NCI-H748 (cell line): ENCODE results near the gene THEM4.
A peak's percentile ranks its signal among the peaks of the same experiment; 100 is the strongest.

Experiments
- DNase-seq: peaks from one replicate; lab custom pipeline; 2025; ENCODE audit not compliant: unreplicated experiment; lab: John Stamatoyannopoulos, UW

THEM4 gene

DNA sequence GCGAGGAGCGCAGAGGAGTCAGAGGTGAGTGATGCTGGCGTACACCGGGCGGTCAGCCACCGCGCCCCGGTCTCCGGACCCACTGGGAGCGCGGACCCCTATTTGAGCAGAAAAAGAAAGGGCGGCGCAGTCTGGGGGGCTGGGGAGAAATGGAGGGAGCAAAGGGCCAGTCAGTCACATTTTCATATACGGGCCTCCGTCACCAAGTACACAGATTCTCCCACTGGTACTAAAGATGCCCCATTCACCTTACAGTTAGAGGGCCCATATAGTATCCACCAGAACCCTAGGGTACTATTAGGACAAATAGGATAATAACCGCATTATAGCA is 70.3 kb downstream of the THEM4 start:
- no peak for DNase-seq

DNA sequence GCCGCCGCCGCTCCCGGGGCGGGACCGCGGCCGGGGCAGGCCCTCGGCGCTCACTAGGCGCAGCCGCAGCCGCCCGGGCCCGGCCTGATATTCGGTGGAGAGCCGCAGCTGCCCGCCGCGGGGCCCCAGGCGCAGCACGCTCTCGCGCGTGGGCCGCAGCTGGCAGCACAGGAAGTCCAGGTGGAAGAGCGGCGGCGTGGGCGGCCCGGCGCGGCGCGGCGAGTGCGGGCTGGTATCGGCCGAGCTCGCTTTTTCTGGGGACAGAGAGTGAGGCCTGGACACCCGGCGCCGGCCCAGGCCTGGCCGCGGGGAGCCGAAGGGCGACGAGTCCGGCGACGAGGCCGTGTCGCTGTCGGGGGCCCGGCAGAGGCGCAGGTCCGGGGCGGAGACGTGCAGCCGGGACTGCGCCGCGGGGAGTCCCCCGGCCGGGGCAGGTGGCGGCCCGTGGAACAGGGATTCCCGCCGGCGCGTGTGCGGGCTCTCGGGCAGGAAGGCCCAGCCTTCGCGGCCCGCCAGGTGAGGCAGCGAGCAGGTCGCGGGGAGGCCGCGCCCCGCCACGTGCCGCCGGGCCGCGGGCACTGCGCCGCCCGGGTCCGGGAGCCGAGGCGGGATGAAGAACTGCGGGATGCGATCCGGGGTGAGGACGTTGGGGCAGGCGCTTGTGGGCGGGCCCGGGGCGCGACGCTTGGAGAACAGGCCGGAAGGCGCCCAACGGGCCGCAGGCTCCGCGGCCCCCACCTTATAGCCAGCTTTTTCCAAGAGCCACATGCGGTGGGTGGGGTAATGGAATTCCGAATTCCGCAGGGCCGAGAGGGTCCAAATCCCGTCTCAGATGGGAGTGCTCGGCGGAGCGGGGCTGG is 70.9 kb downstream of the THEM4 start:
- DNase-seq = no peak

DNA sequence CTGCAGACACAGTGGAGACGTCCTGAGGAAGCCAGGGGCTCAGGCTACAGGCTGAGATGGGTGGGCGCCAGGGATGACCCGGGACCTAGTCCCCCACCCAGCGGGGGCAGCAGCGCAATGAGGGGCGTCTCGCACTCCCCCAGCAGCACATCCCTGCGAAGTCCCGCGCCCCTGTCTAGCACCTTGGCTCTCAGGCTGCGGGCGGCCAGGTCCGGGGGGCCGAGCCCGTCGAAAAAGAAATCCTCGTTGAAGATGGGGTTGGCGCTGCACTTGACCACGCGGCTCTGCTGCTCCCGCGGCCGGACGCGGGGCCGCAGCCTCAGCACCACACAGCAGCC is 71.5 kb downstream of the THEM4 start:
- no peak for DNase-seq

DNA sequence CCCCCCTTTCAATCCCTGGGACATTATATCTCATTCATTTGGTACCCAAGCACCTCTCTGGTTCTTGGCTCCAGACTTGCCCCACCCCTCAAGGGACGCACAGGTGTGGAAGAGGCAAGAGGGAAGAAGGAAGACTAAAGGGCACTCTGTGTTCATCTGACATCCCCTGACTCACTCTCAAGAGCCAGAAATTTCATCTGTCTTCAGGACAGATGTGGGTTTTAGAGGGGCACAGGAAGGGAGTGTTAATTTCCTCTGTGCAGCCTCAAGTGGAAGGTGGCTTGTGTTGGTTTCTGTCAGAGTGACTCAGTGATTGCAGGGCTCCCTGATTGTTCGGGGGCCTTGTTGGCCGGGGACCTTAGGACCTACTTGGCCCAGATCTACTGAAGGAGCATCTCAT is 72.1 kb downstream of the THEM4 start:
- DNase-seq = no peak

DNA sequence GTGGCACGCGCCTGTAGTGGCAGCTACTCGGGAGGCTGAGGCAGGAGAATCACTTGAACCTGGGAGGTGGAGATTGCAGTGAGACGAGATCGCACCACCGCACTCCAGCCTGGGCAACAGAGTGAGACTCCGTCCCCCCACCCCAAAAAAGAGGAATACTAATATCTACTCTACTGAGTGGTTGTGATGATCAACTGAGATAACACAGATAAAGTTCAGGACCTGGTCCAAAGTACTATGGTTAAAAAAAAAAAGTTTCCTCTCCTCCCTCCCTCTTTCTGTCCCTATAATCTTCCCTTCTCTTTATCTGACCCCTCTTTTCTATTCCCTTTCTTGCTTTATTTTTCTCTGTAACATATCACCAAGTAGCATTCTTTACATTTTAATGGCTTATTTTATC is 73.7 kb downstream of the THEM4 start:
- no peak for DNase-seq

DNA sequence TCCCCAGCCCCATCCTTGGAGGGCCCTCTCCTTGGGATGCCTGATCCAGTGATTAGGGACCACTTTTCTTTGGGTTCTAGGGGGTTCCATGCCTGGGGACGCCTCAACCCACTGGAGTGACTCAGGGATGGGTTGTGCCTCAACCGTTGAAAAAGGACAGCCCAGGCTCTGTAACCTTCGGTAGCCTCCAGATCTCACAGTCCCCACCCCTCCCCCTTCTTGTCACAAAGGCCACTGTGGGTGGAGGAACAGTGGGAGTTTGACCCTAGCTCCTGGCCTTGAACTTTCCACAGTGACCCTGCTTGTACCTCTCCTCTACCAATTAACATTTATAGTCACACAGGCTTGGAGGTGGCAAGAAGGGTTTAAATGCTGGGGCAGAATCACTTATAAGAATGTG is 75.1 kb downstream of the THEM4 start:
- DNase-seq = no peak

DNA sequence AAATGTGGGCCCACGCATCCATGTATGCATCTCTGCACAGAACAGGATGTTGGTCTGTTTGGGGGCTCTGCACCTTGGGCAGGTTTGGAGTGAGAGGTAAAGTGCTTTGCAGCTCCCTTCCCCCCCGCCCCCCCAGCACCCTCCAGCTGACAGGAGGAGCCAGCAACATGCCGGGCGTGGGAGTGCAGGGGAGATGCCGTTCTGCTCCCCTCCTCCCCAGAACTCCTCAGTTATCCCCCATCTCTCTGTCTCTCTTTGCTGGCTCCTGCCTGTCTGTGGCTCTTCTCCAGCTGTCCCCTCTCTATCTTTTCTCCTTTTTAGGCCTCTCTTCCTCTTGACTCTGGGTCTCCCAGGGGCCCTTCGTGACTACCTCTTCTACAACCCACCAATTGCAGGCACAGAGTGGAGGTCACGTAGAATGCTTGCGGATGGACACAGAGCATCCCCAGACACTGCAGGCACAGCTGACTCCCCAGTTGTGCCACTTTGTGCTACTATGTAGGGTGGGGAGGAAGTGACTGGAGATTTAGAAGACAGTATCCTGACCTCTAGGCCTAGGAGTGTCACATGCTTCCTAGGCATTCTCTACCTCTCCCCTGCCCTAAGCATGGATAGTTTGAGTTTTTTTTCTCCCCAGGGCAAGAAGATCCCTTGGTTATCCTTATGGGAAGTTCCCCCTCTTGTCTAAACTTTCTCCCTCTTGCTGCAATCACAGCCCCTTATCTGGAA is 76.0 kb downstream of the THEM4 start:
- DNase-seq = no peak

DNA sequence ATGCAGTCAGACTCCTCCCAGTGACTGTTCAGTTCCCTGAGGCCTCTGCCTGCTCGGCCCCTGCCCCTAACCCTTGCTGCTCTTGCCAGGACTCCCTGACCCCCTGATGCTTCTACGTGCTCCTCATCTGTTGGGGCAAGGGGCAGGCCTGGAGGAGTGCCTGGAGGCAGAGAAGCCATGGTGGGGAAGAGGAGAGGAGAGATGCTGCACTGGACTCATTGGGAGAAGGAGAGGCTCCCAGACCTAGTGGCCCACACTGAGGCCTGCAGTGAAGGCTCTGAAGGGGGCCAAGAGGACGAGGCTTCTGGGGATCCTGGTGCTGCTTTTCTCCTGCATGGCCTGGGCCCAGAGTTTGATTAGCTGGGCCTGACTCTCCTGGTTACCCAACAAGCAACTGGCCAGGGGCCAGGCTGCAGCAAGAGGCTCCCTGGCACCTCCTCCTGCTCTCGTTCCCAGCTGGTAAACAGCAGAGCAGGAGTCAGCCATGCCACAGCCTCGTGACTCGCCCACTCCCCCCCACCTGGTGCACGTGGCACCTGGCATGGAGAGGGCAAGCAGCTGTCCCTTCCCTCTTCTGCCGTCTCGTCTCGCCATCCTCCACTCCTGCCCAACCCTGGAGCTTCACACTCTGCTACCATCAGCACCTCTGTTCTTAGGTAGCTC is 76.9 kb downstream of the THEM4 start:
- DNase-seq = peak; percentile 13

DNA sequence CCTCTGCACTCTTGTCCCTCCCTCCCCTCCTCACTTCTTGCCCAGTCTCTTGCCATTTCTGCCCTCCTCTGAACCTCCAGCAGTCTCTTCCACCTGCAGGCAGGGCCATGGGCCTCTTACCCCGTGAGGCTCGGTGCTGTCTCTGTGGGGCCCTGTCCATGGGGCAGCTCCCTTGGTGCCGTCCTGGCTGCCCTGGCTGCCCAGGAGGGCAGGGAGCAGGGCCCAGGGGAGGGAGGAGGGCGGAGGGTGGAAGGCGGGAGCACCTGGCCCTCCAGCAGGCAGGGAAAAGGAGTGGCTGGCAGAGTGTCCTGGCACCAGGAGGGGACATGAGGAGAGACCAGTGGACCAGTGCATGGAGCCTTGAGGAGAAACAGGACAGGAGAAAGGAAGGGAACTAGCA is 77.7 kb downstream of the THEM4 start, which contains the start of gene RORC:
RORC (minus strand) TSS at position 198 of the 400 bp plus-strand sequence; CDS start at position 160, 38 bp downstream.
- DNase-seq = no peak

DNA sequence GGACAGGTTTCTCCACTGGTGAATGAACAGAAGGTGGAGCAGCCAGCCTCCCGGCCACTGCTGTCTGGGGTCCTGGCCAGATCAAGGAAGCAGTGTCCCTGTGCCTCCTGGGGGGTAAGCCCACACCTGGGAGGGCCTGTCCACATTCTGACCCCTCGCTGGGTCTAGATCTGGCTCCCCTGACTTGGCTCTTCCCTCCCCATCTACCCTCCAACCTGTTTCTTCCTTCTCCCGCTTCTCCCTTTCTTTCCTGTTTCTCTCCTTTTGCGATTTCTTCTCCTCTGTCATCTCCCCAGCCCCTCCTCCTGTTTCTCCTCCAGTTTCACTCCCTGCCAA is 78.1 kb downstream of the THEM4 start:
- no peak for DNase-seq

DNA sequence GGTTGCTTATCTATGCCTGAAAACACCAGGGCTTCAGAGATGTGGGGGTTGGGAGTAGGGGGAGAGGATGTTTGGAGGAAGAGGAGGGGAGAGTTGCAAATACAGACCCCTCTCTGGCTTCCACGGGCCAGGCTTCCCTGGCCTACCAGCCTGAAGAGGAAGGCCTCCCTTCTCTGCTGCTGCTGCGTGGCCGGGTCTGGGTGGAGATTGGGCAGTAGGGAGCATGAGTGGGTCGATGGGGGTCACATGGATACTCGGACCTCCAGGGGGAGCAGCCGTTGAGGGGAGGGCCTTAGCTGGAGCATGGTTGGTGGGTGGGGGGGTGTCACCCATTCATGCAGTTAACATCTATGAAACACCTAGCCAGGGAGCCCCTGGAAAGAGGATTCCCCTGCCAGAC is 79.3 kb downstream of the THEM4 start:
- DNase-seq = no peak

DNA sequence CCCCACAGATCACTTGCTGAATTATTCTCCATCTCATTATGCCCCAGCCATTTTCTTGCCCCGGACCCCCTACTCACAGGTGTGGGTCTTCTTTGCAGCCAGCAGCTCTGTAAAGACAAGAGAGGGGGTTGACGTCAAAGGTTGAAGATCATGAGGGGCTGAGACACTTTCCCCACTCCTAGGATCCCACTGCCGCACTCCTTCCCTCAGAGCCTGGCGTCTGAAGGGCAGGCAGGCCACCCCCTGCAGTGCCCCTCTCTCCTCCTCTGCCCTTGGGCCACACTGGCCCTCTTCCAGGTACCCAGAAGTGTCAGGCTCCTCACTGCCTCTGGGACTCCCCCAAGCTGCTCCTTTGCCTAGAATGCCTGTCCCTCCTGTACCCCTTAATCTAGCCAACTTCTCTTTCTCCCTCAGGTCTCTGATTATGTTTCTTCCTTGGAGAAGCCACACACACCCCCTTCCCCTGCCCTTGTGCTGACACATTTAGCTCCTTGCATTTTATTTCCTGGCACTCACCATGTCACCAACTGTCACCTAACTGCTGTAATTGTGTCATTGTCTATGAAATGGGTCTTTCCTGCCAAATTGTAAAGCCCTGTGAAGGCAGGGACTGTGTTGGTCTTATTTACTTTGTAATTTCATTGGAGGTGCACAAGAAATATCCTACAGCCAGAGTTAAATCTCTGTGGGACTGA is 79.8 kb downstream of the THEM4 start:
- no peak for DNase-seq

DNA sequence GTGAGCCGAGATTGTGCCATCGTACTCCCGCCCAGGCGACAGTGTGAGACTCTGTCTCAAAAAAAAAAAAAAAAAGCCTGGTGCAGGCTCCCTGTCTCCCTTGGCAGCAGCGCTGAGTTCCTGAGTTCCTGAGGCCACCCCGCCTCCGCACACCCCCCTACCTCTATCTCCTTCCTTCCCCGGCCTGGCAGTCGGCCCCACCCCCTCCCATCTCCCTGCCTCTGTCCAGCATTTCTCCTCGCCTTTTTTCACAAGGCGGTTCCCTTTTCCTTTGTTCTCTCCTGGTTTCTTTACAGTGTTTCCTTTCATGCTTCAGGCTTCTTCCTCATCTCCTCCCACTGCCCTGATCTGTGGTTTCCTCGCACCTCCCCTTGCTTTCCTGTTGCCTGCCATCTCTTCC is 80.4 kb downstream of the THEM4 start:
- DNase-seq = no peak

DNA sequence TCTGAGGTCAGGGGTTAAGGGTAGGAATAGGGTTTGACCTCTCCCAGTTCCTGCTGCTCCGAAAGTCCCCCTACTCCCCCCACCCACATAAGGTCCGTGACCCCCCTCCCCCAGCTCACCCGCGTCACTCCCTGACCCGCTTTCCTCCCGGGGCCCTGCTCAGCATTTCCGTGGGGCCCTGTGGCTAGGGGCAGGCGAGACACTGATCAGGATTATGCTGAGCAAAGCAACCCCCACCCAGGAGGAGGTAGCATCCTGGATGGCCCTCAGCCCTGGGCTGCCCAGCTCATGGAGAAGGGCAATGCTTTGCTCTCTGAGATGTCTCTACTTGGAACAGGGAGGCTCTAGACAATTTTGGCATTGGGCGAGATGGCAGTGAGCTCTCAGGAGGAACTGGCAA is 81.5 kb downstream of the THEM4 start:
- DNase-seq = no peak

DNA sequence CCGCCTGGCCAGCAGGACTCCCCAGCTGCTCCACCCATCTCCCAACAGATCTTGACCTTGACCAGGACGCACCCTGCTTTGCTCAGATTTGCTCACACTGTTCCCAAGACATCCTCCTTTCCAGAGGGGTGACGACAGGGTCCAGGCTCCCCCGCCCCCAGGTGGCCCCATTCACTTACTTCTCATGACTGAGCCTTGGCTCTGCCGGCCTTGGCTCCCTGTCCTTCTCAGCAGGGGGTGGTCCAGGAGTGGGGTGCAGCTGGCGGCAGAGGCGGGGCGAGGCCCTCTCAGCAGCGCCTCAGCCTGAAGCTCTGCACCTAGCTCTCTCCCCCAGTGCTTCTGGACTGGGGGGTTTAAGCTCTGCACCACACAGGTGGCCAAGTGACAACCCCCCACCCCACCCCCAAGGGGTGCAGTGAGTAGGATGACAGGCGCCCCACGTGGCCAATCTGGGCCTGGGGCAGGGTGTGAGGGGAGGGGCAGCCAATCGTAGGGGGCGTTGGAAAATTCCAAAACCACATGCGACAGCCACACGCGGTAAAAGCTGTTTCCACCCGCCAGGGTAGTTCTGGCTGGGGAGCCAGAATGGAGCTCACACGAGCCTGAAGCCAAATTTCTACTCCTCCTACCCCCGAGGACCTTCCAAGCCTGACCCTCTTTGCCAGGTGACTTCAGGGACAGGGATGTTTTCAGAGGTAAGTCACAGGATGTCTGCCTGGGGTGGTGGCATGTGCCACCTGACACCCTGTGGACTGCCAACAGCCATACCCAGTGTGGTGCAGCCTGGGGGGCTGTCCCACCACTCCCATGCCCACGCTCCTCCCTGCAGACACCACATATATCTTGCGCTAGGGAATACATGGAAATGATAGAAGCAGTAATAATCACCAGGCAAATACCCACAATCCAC is 83.3 kb downstream of the THEM4 start:
- no peak for DNase-seq

DNA sequence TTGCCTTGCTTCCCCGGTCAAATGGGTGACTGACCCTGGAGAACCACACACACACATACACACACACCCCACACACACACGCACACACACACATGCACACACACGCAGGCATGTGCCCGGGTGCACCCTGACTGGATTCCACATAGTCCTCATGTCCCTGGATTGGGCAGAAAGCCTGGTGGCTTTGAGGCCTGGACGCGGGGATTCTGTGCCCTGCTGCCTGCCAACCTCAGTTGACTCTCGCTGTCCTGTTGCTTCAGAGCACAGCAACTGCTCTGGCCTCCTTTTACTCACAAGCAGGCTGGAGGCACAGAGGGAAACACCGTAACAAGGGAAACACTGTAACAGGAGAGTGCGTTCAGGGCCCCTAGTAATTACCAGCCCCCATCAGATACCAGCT is 84.1 kb downstream of the THEM4 start:
- DNase-seq = no peak
